WTC11 (cell line): ENCODE measurements around the gene FERMT3.
A peak's percentile ranks its signal among the peaks of the same experiment; 100 is the strongest.

Experiments used
- CREB1 ChIP-seq: sonication (generic); formaldehyde crosslinking; IDR thresholded peaks from 2 replicates; pipeline ENCODE4 v1.8.0; 2023; ENCODE audit warnings: mild to moderate bottlenecking, missing genetic modification reagents
- CTCF ChIP-seq: fragments of 200-600 bp; IDR thresholded peaks from 2 replicates; pipeline ENCODE4 v1.8.0; 2022; ENCODE audit warnings: antibody characterized with exemption
- ETV6 ChIP-seq: sonication (generic); formaldehyde crosslinking; IDR thresholded peaks from 2 replicates; pipeline ENCODE4 v1.8.1; 2022; ENCODE audit warnings: mild to moderate bottlenecking, missing genetic modification reagents
- NR1H2 ChIP-seq: sonication (generic); formaldehyde crosslinking; IDR thresholded peaks from 2 replicates; pipeline ENCODE4 v1.9.0; 2021; ENCODE audit warnings: mild to moderate bottlenecking, moderate library complexity, missing genetic modification reagents
- SMAD3 ChIP-seq: sonication (generic); formaldehyde crosslinking; IDR thresholded peaks from 2 replicates; pipeline ENCODE4 v1.8.0; 2022; ENCODE audit warnings: missing genetic modification reagents, mild to moderate bottlenecking, borderline replicate concordance
- ZNF121 ChIP-seq: sonication (generic); formaldehyde crosslinking; IDR thresholded peaks from 2 replicates; pipeline ENCODE4 v1.8.0; 2023; ENCODE audit warnings: missing genetic modification reagents
- TF ChIP-seq, protein P1 (sequence below): sonication (generic); formaldehyde crosslinking; IDR thresholded peaks from 2 replicates; pipeline ENCODE4 v1.8.1; 2023; ENCODE audit warnings: mild to moderate bottlenecking, missing genetic modification reagents, moderate library complexity
- TF ChIP-seq, protein P2 (sequence below): sonication (generic); formaldehyde crosslinking; IDR thresholded peaks from 2 replicates; pipeline ENCODE4 v1.8.1; 2022; ENCODE audit warnings: mild to moderate bottlenecking, missing genetic modification reagents, moderate library complexity, borderline replicate concordance
- TF ChIP-seq, protein P3 (sequence below): sonication (generic); formaldehyde crosslinking; IDR thresholded peaks from 2 replicates; pipeline ENCODE4 v1.8.0; 2022; ENCODE audit warnings: missing genetic modification reagents

- TF ChIP-seq CTCF, result no peak
- peak; percentile 78; the same call in 1 of the 2 replicates for TF ChIP-seq SMAD3
- peak; percentile 68 for TF ChIP-seq NR1H2 (CRISPR knock-in tag)
- TF ChIP-seq, protein P1, sequence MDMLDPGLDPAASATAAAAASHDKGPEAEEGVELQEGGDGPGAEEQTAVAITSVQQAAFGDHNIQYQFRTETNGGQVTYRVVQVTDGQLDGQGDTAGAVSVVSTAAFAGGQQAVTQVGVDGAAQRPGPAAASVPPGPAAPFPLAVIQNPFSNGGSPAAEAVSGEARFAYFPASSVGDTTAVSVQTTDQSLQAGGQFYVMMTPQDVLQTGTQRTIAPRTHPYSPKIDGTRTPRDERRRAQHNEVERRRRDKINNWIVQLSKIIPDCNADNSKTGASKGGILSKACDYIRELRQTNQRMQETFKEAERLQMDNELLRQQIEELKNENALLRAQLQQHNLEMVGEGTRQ (CRISPR knock-in tag), result peak; percentile 95
- peak; percentile 88 for TF ChIP-seq CREB1 (CRISPR knock-in tag)
- TF ChIP-seq, protein P2, sequence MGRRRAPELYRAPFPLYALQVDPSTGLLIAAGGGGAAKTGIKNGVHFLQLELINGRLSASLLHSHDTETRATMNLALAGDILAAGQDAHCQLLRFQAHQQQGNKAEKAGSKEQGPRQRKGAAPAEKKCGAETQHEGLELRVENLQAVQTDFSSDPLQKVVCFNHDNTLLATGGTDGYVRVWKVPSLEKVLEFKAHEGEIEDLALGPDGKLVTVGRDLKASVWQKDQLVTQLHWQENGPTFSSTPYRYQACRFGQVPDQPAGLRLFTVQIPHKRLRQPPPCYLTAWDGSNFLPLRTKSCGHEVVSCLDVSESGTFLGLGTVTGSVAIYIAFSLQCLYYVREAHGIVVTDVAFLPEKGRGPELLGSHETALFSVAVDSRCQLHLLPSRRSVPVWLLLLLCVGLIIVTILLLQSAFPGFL, result no peak
- TF ChIP-seq, protein P3, sequence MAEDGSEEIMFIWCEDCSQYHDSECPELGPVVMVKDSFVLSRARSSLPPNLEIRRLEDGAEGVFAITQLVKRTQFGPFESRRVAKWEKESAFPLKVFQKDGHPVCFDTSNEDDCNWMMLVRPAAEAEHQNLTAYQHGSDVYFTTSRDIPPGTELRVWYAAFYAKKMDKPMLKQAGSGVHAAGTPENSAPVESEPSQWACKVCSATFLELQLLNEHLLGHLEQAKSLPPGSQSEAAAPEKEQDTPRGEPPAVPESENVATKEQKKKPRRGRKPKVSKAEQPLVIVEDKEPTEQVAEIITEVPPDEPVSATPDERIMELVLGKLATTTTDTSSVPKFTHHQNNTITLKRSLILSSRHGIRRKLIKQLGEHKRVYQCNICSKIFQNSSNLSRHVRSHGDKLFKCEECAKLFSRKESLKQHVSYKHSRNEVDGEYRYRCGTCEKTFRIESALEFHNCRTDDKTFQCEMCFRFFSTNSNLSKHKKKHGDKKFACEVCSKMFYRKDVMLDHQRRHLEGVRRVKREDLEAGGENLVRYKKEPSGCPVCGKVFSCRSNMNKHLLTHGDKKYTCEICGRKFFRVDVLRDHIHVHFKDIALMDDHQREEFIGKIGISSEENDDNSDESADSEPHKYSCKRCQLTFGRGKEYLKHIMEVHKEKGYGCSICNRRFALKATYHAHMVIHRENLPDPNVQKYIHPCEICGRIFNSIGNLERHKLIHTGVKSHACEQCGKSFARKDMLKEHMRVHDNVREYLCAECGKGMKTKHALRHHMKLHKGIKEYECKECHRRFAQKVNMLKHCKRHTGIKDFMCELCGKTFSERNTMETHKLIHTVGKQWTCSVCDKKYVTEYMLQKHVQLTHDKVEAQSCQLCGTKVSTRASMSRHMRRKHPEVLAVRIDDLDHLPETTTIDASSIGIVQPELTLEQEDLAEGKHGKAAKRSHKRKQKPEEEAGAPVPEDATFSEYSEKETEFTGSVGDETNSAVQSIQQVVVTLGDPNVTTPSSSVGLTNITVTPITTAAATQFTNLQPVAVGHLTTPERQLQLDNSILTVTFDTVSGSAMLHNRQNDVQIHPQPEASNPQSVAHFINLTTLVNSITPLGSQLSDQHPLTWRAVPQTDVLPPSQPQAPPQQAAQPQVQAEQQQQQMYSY (CRISPR knock-in tag), result no peak; the same call in 1 of the 2 replicates
- 0 out of 2 replicates have a peak, but pooled peaks have one; percentile 78 for TF ChIP-seq ETV6 (CRISPR knock-in tag)
- TF ChIP-seq ZNF121 (CRISPR knock-in tag), result 0 out of 2 replicates have a peak, but pooled peaks have one; percentile 26
Observed at GRCh38 chr11:64185175-64185692, 21.3 kb upstream of the FERMT3 start.
